ENCODE measurements around the gene KRT84.
A peak's percentile ranks its signal among the peaks of the same experiment; 100 is the strongest.

Gene KRT84

DNA sequence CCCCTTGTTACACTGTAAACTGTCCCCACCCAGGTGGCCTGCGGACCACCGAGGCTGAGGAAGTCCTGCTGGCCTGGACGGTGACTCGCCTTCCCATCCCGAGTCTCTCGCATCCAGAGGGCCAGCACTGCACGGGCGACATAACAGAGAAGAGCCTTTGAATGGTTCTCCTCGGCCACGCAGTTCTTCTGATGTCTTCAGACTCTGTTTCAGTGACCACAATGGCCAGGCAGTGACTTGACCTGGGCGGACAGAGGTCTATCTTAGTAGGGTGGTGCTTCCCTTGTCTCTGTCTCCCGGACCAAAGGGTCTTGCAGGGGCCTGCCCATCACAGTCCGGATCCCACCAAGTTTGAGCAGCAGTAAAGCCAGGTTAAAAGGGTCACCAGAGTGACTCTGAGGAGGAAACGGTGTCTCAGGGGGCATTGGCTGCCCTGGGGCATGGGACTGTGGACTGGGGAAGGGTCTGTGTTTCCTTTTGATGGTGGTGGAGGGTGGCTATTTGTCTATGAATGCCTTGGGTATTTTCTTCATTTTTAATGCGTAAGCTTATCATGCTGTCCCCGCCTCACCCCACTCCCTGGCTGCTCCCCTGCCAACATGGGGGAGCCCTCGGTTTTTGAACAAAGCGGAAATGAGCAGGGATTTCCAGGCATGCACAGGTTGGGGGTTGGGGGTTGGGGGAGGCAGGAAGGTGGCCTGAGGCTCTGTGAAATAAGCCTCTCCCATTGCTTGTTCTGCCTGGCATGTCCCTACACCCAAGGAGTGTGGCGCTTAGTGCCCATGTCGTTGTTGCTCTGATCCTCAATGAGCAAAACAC lies 28.5 kb downstream of the KRT84 start:
- Mint-ChIP-seq H3K27ac (no peak overlapping the region), H3K27me3 (peaks cover 4 to 14% of the 10 kb centered on the region in 2 donors), H3K36me3 (no peaks in the 10 kb centered on the region), H3K4me3 (no peak overlapping the region), H3K9me3 (no peaks in the 10 kb centered on the region), H3K4me1 (peaks cover 20 to 35% of the 10 kb centered on the region in 2 donors)
- DNase-seq (no peak), ATAC-seq (replicated peaks) (no peak)

DNA sequence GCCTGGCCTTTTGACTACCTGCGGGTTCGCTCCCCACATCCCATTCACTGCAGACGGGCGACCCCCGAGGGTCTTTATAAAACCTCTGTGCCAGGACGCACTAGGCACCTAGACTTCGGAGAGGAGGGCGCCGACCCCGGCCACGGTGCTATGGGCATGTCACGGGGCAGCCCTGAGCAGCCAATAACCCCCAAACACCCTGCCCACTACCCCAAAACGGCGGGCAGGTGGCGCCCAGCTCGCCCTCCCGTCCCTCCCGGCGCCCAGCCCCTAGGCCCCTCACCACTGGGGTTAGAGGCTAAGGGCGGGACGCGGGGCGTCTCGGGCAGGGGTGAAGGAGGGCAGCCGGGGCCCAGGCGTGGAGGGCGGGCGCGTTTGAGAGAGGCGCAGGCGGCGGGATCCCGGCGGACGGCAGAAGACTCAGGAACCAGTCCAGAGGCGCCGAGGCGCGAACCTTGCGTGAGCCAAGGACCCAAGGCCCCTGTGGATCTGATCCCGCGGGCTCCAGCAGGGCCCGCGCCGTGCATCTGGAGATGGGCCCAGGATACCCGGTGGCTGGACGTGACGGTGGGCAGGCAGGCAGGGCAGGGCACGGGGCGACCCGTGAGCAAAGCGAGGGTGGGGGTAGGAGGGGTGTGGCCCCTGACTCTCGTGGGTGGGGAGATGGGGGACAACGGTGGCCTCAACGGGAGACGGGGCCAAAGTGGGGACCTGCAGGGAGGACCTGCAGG lies 29.3 kb downstream of the KRT84 start:
- Mint-ChIP-seq H3K36me3 (no peaks in the 10 kb centered on the region), H3K9me3 (no peaks in the 10 kb centered on the region), H3K27me3 (peaks cover 4 to 14% of the 10 kb centered on the region in 2 donors), H3K4me1 (peaks cover 22 to 41% of the 10 kb centered on the region in 2 donors), H3K4me3 (no peak overlapping the region), H3K27ac (no peak overlapping the region)
- no peak for ATAC-seq (replicated peaks)
- no peak for DNase-seq

DNA sequence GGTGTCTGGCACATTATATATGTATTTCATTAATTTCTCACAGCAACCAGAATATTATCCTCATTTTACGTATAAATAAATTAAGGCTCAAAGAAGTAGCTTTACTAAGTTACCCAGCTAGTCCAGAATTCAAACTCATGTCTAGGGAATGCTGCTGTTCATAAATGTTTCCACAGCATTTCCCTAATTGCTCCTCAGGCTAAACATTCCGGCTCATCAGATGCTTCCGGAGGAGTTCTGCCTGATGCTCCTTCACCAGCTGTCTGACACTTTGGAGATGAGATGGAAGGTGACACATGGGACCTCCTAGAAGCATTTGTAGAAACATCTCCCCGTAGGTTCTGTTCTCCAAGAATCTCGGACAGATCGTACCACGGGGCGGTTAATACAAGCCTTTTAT lies 30.3 kb downstream of the KRT84 start:
- Mint-ChIP-seq H3K4me3 (no peak overlapping the region), H3K4me1 (peaks cover 21 to 38% of the 10 kb centered on the region in 2 donors), H3K27ac (no peak overlapping the region), H3K27me3 (peaks cover 7 to 21% of the 10 kb centered on the region in 2 donors), H3K36me3 (no peaks in the 10 kb centered on the region), H3K9me3 (no peaks in the 10 kb centered on the region)
- DNase-seq (no peak), ATAC-seq (replicated peaks) (no peak)

DNA sequence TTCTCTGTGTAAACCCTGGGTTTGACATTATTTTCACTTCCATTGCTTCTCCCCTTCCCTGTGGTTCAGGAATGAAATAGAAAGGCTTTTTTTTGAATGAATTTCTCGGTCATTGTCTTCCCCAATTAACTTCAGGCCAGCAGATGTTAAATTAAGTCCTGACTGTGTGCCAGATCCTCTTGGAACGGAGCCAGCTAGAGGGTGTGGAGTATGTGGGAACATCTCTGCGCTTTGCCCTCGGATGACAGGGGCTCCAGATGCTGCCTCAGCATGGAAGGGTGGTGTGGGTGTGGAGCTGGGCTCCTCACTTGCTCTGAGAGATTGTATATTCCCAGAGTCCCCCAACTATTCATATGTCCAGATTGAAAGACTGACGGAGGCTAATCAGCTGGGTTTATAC lies 31.3 kb downstream of the KRT84 start:
- H3K27ac Mint-ChIP-seq = no peak overlapping the region
- no peak overlapping the region for H3K4me3 Mint-ChIP-seq
- peaks cover 4 to 18% of the 10 kb centered on the region in 2 donors for H3K27me3 Mint-ChIP-seq
- no peak for DNase-seq
- H3K36me3 Mint-ChIP-seq = no peaks in the 10 kb centered on the region
- H3K9me3 Mint-ChIP-seq = no peaks in the 10 kb centered on the region
- no peak for ATAC-seq (replicated peaks)
- H3K4me1 Mint-ChIP-seq = peaks cover 17 to 29% of the 10 kb centered on the region in 2 donors

DNA sequence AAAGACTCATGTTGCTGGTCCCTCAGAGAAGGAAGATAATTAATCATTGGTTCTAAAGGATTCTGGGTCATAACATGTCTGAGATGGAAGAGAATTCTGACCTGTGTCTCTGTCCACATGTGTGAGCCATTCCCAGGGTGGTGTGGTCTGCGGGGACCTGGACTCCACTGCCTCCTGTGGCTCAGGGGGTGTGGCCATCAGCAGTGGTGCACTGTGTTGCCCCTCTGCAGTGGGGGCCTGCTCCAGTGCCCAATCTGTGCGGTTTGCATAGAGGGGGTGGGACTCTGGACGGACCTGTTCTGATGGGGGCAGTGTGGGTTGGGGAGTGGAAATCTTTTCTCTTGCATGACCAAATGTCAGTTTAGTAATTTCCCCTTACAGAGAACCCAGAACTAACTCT lies 31.7 kb downstream of the KRT84 start:
- Mint-ChIP-seq H3K27ac (no peak overlapping the region), H3K4me3 (no peak overlapping the region), H3K9me3 (no peaks in the 10 kb centered on the region), H3K27me3 (peaks cover 4 to 18% of the 10 kb centered on the region in 2 donors), H3K36me3 (no peaks in the 10 kb centered on the region), H3K4me1 (peaks cover 13 to 24% of the 10 kb centered on the region in 2 donors)
- ATAC-seq (replicated peaks) (no peak), DNase-seq (no peak)

DNA sequence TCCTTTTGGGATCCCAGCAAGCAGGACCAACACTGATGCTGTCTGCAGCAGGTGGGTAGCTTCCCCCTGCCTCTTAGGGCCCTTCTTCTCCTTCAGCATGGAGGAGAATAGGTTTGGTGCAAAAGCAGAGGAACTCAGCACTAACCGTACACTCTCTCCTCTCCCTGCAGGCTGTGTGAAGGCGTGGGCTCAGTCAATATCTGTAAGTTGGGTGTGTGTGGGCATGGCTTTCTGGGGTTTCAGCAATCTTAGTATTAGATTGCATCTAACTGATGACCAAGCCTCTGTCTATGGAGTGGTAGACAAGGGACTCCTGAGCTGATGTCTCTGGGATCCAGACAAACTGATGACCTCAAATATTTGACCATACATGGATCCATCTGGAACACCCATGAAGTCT lies 32.5 kb downstream of the KRT84 start:
- Mint-ChIP-seq H3K27ac (no peak overlapping the region), H3K4me3 (no peak overlapping the region), H3K9me3 (no peaks in the 10 kb centered on the region), H3K36me3 (no peaks in the 10 kb centered on the region), H3K27me3 (peaks cover 4 to 21% of the 10 kb centered on the region in 2 donors), H3K4me1 (peaks cover 7 to 16% of the 10 kb centered on the region in 2 donors)
- ATAC-seq (replicated peaks) (no peak), DNase-seq (no peak)

DNA sequence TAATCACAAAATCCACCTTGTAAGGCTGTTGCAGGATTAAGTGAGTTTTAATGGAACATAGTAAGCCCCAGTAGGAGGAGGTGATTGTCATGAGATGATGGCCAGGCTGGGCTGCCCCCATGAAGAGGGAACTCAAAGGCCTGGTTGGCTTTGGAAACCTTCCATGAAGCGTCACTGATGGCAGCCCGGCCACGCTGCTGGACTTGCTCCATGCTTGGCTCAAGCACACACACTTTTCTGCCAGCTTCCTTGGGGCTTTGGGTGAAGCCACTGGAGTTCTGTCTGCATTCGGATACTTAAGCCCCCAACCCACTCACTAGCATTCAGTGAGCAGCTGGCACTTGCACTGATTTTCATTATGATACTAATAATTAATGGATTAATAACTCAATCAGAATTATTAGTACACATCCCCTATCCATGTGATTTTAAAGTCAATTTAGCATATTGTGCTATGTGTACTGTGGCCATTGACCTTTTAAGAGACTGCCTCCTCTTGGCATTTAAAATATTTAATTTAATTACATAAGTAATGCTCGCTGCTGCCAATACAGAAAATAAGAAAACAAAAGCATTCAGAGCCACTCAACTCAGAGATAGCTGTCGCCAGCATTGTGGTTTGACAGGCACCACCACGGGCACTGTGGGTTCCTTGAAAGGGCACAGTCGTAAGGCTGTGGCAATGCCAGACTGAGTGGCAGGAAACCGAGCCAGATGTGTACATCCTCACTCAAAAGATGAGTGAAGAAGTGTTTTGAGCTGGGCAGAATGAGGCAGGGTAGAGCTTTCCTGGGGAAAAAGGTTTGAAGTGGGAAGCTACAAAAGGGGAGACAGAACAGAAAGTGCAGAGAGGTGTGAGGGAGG lies 34.0 kb downstream of the KRT84 start:
- Mint-ChIP-seq H3K36me3 (no peaks in the 10 kb centered on the region), H3K9me3 (no peaks in the 10 kb centered on the region), H3K27me3 (peaks cover 4 to 24% of the 10 kb centered on the region in 2 donors), H3K4me3 (no peak overlapping the region), H3K4me1 (peaks cover 2 to 5% of the 10 kb centered on the region in 2 donors), H3K27ac (no peak overlapping the region)
- DNase-seq (no peak), ATAC-seq (replicated peaks) (peak; percentile 36 to 72)

DNA sequence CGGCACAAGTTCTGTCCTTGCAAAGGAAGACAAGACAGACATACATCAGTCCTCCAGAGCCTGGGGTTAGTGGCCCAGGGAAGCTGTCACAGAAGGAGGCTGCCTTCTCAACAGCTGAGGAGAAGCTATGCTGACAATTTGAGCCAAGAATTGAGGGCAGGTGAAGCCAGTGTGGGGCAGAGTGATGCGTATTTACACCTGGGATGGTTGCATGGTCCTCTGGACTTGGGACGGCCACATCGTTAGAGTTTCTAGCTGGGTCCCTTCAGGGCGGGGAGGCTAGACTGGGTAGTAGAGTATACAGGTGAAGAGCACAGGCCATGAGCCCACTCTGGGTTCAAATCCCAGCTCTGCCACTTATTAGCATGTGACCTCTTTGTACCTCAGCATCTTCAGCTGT lies 34.7 kb downstream of the KRT84 start:
- no peaks in the 10 kb centered on the region for H3K36me3 Mint-ChIP-seq

DNA sequence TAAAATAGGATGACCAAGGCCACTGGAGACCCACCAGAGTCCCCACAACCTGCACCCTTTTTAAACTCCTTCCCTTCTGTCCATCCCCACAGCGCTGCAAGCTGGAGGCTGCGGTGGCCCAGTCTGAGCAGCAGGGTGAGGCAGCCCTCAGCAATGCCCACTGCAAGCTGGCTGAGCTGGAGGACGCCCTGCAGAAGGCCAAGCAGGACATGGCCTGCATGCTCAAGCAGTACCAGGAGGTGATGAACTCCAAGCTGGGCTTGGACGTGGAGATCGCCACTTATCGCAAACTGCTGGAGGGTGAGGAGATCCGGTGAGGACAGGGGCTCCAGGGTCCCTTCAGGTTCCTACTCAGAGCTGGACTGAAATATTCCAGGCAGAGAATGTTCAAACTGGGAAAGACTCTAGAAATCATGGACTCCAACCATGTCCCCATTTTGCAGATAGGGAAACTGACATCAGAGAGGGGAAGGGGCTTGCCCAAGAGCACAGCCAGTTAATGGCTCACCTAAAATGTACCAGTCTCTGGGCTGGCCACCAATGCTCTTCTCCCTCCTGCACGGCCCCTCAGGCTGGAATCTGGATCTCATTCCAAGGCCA lies 35.3 kb downstream of the KRT84 start:
- no peak overlapping the region for H3K27ac Mint-ChIP-seq
- peaks cover 4 to 24% of the 10 kb centered on the region in 2 donors for H3K27me3 Mint-ChIP-seq
- ATAC-seq (replicated peaks) = no peak
- H3K4me3 Mint-ChIP-seq = no peak overlapping the region
- no peaks in the 10 kb centered on the region for H3K9me3 Mint-ChIP-seq
- peaks cover 2 to 5% of the 10 kb centered on the region in 2 donors for H3K4me1 Mint-ChIP-seq
- no peaks in the 10 kb centered on the region for H3K36me3 Mint-ChIP-seq
- no peak for DNase-seq

More for the DNA sequence above, 34.7 kb downstream of the KRT84 start:
- Mint-ChIP-seq H3K27ac (no peak overlapping the region), H3K4me3 (no peak overlapping the region), H3K9me3 (no peaks in the 10 kb centered on the region), H3K27me3 (peaks cover 4 to 24% of the 10 kb centered on the region in 2 donors), H3K4me1 (peaks cover 2 to 5% of the 10 kb centered on the region in 2 donors)
- no peak for ATAC-seq (replicated peaks)
- DNase-seq = no peak

DNA sequence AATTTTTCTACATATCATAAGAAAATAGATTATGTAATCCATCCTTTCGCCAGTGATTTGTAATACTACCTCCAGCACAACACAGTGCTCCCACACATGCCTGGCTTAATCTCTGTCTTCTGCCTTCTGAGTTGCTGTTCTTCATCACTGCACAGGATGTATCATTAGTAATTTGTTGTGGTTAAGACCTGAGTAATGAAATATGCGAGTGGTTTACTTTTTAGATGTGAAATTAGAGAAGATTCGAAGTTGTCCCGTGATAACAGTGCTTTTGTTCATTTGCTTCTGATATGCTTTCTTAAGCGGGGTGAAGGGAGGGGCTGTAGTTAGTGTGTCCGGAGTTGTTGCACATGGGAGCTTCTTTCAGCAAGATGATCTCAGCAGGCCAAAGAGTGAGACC lies 36.3 kb downstream of the KRT84 start:
- H3K36me3 Mint-ChIP-seq = no peaks in the 10 kb centered on the region
- peaks cover 4 to 29% of the 10 kb centered on the region in 2 donors for H3K27me3 Mint-ChIP-seq
- H3K4me3 Mint-ChIP-seq = no peak overlapping the region
- ATAC-seq (replicated peaks) (no peak), DNase-seq (no peak)
- H3K27ac Mint-ChIP-seq = no peak overlapping the region
- H3K9me3 Mint-ChIP-seq = no peaks in the 10 kb centered on the region
- peaks cover 2 to 5% of the 10 kb centered on the region in 2 donors for H3K4me1 Mint-ChIP-seq

DNA sequence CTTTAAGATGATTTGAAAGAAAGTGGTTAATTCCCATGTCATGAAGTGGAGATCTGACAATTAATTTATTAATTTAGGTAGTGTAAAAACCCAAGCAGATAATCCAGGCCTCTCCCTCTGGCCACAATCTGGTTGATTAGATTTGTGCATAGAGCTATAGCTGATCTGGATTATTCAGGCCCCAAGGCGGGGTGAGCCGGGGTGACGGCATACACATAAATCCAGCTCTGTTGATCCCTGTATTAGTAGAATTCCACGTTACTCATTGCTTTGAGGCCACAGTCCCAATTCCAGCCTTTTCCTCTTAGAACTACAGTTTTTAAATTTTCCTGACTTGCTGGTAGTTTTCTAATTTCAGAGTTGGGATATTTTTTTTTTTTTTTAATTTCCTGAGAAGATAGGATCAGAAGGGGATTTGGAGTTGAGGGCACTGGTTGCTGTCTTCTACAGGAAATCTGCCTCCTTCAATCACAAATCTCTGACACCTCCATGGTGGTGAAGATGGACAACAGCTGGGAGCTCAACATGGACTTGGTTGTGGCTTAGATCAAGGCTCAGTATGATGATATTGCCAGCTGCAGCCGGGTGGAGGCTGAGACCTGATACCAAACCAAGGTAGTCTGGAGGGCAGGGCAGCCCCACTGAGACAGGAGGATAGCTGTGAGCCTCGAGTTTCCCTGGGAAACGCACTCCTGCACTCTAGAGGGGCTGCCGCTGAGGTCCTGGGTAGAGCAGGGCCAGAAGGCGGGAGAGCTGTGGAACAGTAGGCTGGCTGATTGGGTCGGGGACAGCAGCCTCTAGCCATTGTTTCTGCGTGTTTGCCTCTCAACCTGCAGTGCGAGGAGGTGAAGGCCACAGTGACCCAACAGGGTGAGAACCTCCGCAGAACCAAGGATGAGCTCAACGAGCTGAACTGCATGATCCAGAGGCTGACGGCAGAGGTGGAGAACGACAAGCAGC lies 37.6 kb downstream of the KRT84 start:
- H3K27me3 Mint-ChIP-seq = peaks cover 4 to 31% of the 10 kb centered on the region in 2 donors
- DNase-seq = no peak
- no peak overlapping the region for H3K4me3 Mint-ChIP-seq
- no peak for ATAC-seq (replicated peaks)
- no peaks in the 10 kb centered on the region for H3K9me3 Mint-ChIP-seq
- H3K27ac Mint-ChIP-seq = no peak overlapping the region
- H3K4me1 Mint-ChIP-seq = peaks cover 2 to 5% of the 10 kb centered on the region in 2 donors
- H3K36me3 Mint-ChIP-seq = no peaks in the 10 kb centered on the region

DNA sequence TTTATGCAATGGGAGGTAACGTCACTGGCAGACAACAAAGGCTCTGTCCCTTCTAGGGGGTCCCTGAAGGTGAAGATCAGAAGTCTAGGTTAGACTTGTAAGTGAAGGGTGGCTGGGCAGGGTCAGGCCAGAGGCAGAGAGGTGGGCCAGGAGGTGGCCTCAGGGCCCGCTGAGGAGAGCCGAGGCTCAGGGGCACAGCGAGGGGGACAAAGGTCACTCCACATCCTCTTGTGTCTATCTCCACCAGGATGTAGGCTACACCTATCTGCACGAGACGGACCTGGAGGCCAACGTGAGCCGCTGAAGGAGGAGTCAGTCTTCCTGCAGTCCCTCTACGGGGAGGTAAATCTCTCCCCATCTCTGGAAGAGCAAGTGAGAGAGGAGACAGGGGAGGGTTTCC lies 38.4 kb downstream of the KRT84 start:
- Mint-ChIP-seq H3K27ac (no peak overlapping the region), H3K9me3 (no peaks in the 10 kb centered on the region), H3K36me3 (no peaks in the 10 kb centered on the region), H3K4me3 (no peak overlapping the region), H3K27me3 (peaks cover 4 to 26% of the 10 kb centered on the region in 2 donors), H3K4me1 (peaks cover 2 to 5% of the 10 kb centered on the region in 2 donors)
- DNase-seq (no peak), ATAC-seq (replicated peaks) (no peak)

DNA sequence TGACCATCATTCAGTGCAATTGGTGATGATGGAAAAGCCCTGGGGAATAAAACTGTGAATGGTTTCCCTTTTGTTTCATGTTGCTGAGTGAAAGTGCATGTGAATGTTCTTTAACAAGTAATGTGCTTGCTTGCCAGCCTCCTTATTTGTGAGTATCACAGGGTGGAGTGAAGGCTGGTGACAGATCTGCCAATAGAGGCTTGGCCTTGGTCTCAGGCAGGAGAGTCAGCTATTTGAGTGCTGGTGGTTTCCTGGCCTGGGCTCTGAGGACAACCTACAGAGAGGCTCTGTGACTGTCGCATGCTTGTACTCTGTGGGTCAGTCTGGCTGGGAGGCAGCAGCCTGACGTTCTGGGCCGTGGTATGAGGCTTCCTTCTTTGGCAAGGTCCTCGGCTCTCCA lies 38.9 kb downstream of the KRT84 start:
- Mint-ChIP-seq H3K27me3 (peaks cover 4 to 26% of the 10 kb centered on the region in 2 donors), H3K4me3 (no peak overlapping the region), H3K4me1 (peaks cover 0 to 2% of the 10 kb centered on the region in 2 donors), H3K9me3 (no peaks in the 10 kb centered on the region), H3K27ac (no peak overlapping the region), H3K36me3 (no peaks in the 10 kb centered on the region)
- ATAC-seq (replicated peaks) (no peak), DNase-seq (no peak)

Data from stimulated activated naive B cell treated with anti-CD40 and anti-IgM and Interleukin-4, amounts not matched to agents 10 μg/mL and 1 μg/mL and 100 μg/mL, for 72 hours (primary cell).